Iris pigment epithelial cell (primary cell): ENCODE measurements around the gene SPRED3.
"Not testable (repeated sequence)": the region's sequence is repeated elsewhere in the genome, so short reads cannot be mapped to it uniquely, and the experiment has no call there.

Source experiments
- DNase-seq: peaks from one replicate; pipeline ENCODE4 v3.0.0-alpha.2; 2011; ENCODE audit warnings: low read depth

Gene SPRED3

GRCh38 chr19:38391911-38392464 is 3.5 kb downstream of the SPRED3 start:
- no peak for DNase-seq

DNA sequence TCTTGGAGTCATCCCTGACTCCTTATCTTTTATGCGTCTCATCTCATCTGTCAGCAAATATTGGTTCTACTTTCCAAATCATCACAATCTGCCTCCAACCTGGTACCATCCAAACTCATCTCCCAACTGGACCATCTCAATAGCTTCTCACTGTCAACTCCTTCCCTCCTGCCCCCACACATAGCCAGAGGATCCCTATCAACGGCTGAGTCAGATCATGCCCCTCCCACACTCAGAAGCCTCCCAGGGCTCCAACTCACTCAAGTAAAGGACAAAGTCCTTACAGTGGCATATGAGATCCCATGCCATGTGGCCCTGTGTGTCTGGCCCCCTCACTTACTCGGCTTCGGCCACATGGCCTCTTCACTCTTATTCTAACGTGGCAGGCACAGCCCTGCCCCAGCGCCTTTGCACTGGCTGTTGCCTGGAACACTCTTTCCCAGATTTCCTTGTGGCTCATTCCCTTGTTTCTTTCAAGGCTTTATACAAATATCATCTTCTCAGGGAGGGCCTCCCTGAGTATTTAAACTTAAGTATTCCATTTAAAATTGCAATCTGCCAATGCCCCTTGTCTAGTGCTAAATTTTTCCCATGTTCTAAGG is 4.3 kb downstream of the SPRED3 start:
- peak; percentile 69 for DNase-seq

DNA sequence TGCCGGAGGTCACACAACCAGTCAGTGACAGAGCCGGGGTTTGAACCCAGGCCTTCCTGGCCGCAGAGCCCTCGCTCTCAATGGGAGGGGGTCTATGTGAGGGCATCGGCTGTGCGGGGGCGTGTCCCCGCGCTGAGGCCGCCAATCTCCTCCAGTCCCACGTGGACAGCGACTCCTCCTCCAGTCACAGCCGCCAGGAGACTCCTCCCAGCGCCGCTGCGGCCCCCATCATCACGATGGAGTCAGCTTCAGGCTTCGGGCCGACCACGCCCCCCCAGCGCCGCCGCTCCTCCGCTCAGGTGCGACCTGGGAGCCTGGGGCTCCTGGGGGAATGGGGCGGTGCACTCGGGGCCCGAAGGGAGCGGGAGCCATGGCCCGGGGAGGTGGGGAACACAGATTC is 6.0 kb downstream of the SPRED3 start:
- peak; percentile 68 for DNase-seq

- DNase-seq = no peak
These were observed 7.1 kb downstream of the SPRED3 start for GRCh38 chr19:38395381-38396114.

- no peak for DNase-seq
These were observed 10.6 kb downstream of the SPRED3 start for GRCh38 chr19:38399081-38399480.

- DNase-seq = no peak
These were observed 11.0 kb downstream of the SPRED3 start for GRCh38 chr19:38399537-38399936.

GRCh38 chr19:38400361-38400760 is 11.9 kb downstream of the SPRED3 start:
- DNase-seq = peak; percentile 44

- peak; percentile 37 for DNase-seq
These were observed 12.7 kb downstream of the SPRED3 start for GRCh38 chr19:38401148-38401547.

DNA sequence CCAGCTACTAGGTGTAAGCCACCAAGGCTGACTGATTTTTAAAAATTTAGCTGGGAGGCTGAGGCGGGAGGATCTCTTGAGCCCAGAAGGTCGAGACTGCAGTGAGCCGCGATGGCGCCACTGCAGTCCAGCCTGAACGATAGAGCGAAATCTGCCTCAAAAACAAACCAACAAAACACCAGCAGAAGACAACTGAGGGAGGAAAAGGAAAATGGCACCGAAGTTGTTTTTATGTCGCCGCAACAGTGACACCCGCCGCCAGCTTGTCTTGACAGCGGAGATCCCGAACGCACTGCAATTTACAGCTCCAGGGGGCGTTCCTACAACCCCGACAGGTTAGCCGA is 14.1 kb downstream of the SPRED3 start:
- no peak for DNase-seq

- peak; percentile 94 for DNase-seq
These were observed 14.6 kb downstream of the SPRED3 start, which contains the start of gene FAM98C for GRCh38 chr19:38402967-38403674. FAM98C (plus strand) TSS chr19:38403093; CDS start chr19:38403154, 61 bp downstream.

- no peak for DNase-seq
These were observed 16.4 kb downstream of the SPRED3 start for GRCh38 chr19:38404858-38405257.

DNA sequence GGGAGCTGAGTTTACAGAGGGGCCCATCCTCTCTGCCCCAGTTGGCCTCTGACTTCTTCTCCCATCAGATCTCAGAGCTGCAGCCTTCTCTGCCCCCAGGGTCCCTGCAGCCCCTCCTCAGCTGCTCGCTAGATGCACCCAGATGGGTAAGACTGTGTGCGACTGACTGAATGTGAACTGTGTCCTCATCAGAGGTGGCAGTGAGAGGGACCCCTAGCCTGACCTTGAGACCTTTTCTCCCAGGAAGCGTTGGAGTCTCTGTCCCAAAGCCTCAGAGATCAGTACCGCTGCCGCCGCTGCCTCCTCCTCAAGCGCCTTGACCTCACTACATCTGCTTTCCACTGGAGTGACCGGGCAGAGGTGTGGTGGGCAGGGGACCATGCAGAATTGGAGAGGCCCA is 16.8 kb downstream of the SPRED3 start:
- no peak for DNase-seq

- peak; percentile 67 for DNase-seq
These were observed 21.2 kb downstream of the SPRED3 start for GRCh38 chr19:38409631-38410133.

DNA sequence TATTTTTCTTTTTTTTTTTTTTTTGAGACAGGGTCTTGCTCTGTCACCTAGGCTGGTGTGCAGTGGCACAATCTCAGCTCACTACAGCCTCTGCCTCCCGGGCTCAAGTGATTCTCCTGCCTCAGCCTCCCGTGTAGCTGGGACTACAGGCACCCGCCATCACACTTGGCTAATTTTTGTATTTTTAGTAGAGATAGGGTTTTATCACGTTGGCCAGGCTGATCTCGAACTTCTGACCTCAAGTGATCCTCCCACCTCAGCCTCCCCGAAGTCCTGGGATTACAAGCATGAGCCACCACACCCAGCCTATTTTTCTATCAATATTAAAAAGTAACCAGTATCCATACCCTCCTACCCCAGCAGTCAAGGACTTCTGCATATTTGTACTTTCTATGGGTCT is 21.9 kb downstream of the SPRED3 start:
- DNase-seq = not testable (repeated sequence)

GRCh38 chr19:38411041-38411712 is 22.7 kb downstream of the SPRED3 start:
- no peak for DNase-seq

DNA sequence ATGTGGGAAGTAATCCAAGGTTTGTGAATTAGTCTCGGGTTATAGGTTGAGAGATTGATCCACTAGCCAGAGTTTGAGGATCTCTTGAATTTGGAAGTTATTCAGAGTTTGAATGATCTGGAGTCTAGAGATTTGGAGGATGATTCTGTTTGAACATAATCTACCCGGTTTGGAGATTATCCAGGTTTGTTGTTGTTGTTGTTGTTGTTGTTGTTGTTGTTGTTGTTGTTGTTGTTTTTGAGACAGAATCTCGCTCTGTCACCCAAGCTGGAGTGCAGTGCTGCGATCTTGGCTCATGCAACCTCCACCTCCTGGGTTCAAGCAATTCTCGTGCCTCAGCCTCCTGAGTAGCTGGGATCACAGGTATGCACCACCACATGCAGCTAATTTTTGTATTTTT is 23.4 kb downstream of the SPRED3 start:
- DNase-seq = not testable (repeated sequence)

- no peak for DNase-seq
These were observed 24.0 kb downstream of the SPRED3 start for GRCh38 chr19:38412491-38412890.

GRCh38 chr19:38412961-38413360 is 24.5 kb downstream of the SPRED3 start:
- DNase-seq = no peak

DNA sequence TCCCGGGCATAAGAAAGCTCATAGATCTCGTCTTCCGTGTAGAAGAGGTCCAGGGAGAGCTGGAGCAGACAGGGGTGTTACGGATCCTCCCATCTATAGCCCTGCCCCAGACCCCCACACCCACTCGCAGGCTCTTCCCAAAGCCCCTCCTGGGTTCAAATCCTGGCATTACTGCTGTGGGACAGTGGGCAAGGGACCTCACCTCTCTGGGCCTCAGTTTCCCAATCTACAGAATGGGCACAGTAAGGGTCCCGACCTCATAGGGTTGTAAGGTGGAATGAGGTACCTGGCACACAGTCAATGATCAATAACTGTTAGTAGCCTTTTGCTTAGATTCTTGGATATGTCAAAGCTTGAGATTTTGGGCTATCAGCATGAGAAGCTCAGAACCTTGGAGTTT is 24.9 kb downstream of the SPRED3 start:
- no peak for DNase-seq

- no peak for DNase-seq
These were observed 28.6 kb downstream of the SPRED3 start for GRCh38 chr19:38417146-38417543.

DNA sequence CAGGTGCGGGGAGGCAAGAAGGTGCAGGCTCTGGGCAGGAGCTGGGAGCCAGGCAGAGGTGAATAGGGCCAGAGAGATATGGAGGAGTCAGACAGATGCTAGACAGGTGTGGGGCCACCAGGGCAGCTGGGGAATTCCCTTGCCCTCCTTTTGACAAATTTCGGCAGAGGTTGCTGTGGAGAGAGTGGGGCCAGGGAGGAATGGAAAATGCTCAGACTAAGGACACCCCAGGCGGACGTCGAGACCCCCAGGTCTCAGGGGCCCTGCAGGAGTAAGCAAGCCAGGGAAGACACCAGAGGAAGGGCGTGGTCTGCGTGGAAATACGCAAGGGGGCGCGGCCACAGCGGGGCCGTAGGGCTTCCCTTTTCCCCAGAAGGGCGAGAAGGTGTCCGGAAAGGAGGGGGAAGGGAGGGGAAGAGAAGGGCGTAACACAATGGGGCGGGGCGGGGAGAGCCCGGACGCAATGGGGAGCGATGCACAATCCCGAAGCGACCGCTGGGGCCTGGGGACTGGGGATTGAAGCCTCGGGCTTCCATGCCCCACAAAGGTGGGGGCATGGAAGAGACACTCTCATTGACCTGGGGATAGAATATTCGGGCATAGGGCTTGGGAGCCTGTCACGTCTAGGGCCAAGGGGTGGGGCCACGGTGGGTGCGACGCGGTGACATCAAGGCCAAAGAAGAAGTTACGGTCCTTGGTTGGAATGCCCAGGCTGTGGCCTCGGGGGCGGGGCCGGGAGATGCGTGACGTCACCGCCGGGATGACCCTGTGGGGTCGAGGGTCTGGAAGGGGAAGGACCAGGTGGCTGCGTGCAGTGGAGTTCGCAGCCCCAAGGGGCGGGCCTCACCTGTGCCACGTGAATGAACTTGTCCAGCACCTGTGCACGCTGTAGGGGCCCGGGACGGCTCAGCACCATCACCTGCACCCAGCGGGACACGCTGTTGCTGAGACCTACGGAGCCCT is 29.3 kb downstream of the SPRED3 start:
- DNase-seq = no peak
